Measurements from ENCODE around the gene PECR.
A peak's percentile ranks its signal among the peaks of the same experiment; 100 is the strongest.
"Not testable (repeated sequence)": the region's sequence is repeated elsewhere in the genome, so short reads cannot be mapped to it uniquely, and the experiment has no call there.

The PECR gene

DNA sequence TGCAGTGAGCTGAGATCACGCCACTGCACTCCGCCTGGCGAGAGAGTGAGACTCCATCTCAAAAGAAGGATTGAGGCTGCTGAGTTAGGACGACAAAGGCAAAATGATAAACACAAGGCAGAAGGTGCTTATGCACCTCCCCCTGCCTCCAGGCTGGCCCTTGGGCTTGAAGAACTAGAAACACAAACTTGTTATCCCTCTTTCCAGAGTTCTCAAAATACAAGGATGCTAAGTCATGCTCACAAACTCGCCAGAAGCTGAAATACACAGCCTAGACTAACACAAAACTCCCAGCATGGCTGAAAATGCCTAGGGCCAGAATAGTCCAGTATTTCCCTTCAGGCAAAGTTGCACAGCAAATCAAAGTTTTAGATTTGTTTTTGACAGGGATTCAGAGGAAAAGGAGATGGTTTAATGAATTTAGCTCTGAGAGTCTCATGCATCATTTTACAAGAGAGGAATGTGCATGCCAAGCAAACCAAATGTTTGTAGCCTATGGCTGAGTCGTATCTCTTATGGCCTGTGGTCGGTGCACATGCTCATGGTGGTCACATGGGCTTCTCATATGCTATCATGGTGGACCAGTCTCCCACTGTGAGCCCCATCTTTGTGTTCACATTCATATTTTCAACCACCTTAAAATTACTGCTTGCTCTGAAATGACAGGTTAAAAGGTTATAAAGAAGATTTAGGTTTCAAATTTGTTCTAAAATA, 52.0 kb downstream of the PECR start:
- DNase-seq (ENCODE audit: low spot score): peak; percentile 41

- no peak for DNase-seq (ENCODE audit: low spot score)
Observed at GRCh38 chr2:216024779-216025336, 56.8 kb downstream of the PECR start.

- peak; percentile 66 for DNase-seq (ENCODE audit: low spot score)
Observed at GRCh38 chr2:216023055-216023648, 58.5 kb downstream of the PECR start.

GRCh38 chr2:216021768-216022565, 59.6 kb downstream of the PECR start:
- no peak for DNase-seq (ENCODE audit: low spot score)

- no peak for DNase-seq (ENCODE audit: low spot score)
Observed at GRCh38 chr2:216018709-216019108, 62.9 kb downstream of the PECR start.

GRCh38 chr2:216017365-216017764, 64.2 kb downstream of the PECR start:
- peak; percentile 29 for DNase-seq (ENCODE audit: low spot score)

GRCh38 chr2:216016581-216016980, 65.0 kb downstream of the PECR start:
- no peak for DNase-seq (ENCODE audit: low spot score)

DNA sequence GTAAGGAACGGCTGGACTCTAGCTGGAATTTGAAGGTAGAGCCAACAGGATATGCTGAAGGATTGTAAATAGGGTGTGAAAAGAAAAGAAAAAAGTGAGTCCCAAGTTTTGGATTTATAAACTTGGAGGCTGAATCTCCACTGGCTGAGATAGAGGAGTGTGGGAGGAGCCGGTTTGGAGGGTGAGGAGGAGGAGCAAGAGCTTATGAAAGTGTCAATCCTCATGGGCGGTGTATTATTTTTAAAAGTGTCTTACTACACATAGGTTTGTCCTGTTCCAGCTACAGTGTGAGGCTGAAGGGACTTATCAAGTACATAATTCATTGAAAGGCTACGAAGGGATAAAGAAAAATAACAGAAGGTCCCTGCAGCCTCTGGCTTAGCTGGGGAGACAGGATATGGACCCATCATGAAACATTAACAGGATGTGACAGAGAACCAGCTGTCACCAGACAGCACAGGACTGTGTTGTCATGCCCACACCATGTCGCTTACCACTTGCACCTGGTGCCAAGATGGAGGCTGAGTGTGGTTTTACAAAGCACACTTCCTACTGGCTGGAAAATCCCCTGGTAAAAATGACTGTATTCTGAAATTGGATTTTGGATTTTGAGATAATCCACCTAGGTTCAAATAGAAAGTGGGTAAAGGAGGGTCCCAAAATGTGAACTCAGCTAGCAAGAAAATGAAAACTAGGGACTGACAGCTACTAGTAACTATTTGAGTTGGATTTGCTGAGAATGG, 65.7 kb downstream of the PECR start:
- DNase-seq (ENCODE audit: low spot score): no peak

DNA sequence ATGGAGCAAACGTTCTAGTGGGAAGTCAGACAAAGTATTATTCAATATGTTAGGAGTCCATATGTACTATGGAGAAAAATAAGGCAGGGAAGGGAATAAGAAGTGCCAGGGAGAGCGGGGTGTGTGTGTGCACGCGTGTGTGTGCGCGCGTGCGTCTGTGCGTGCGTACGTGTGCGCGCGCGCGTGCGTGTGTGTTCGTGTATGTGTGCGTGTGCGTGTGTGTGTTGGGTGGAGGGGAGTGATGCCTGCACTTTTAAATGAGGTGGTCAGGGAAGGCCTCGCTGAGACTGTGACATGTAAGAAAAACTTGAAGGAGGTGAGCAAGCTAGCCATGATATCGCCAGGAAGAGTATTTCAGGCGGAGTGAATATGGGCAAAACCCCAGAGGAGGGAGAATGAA, 66.6 kb downstream of the PECR start:
- DNase-seq (ENCODE audit: low spot score): no peak

DNA sequence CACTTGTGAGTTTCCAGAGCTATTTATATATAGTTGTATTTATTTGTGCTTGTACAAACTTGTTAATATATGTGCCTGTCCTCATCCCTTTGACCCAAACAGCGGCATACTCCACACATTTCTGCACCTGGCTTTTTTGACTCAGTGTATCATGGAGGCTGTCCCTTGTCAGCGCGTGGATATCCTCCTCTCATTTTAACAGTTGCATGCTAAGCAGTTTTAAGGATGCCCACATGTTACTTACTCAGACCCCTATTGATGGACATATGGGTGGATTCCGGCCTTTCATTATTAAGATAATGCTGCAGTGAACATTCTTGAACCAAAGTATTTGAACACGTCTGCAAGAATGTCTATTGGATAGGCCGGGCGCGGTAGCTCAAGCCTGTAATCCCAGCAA, 67.6 kb downstream of the PECR start:
- no peak for DNase-seq (ENCODE audit: low spot score)

GRCh38 chr2:216013080-216013909, 68.3 kb downstream of the PECR start, which contains the start of gene MREG:
Gene MREG (minus strand): TSS chr2:216013551. CDS start chr2:216013327, 224 bp downstream.
- peak; percentile 96 for DNase-seq (ENCODE audit: low spot score)

- DNase-seq (ENCODE audit: low spot score): no peak
Observed at GRCh38 chr2:216012830-216013079, 68.9 kb downstream of the PECR start.

DNA sequence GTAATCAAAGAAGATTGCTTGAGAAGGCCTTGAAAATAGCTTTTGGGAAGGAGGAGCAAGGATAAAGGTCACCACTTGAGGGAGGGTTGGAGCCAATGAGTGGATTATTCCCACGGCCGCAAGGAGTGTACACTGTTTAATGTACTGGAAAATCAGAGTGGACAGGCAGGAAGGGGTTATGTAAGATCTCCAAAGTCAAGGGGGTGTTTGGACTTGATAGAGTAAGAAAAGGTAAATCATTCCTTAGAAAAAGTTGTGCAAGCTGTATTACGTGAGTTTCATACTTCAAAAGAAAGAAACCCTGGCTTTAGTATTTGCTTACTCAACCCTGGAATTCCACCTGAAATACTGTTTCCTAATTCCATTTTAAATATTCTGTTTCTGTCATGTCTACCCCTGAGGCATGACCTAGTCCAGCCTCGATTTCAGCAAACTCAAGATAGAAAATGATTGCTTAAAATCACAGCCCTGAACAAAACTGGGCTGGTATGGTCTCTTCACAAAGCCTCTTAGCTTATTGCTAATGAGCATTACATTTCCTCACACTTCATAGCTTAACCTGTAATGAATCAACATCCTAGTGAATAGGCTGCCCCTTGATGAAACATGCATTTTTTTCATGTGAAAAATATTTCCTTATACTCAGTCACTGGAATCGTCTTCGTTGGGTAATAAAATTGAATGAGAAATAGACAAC, 69.3 kb downstream of the PECR start:
- DNase-seq (ENCODE audit: low spot score): no peak

- DNase-seq (ENCODE audit: low spot score): not testable (repeated sequence)
Observed at GRCh38 chr2:216009215-216009614, 72.4 kb downstream of the PECR start.

DNA sequence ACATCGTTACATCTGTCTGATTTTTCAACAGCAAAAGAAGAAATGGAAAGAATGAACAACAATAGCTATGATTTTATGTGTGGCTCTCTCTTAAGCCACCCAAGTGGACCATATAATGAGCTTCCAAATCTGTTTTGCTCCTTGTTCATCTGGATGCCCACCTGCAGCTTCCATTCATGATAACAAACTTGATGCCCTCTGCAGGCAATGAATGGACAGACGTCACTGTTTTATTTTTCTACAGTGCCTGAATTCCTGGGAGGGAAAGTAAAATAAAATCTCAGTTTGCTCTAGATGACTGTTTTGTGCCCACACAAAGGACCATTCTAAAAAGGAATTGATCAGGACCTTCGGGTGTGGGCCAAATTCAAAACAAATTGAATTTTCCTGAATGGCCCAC, 73.2 kb downstream of the PECR start:
- no peak for DNase-seq (ENCODE audit: low spot score)

DNA sequence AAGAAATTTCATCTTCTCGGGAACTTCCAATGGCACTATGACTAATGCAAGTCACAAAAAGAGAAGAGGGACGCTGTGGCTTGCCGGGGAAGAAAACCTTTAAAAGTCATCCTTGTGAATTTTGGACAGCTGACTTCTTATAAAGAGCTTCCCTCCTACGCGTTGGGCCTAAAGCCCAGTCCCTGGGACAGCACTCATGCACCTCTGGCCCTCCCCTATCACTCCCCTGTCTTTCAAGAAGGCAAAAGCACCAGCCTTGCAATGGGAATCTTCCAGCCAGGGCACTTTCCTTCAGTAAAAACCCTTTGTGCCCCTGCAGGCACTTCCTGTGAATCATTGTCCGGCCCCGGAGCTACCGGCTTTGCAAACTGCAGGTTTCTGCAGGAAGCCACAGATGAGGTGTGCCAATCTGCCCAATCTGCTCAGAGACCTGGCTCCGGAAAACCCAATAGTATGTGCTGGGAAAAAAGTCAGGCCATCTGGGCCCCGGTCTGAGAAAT, 75.4 kb downstream of the PECR start:
- DNase-seq (ENCODE audit: low spot score): no peak

DNA sequence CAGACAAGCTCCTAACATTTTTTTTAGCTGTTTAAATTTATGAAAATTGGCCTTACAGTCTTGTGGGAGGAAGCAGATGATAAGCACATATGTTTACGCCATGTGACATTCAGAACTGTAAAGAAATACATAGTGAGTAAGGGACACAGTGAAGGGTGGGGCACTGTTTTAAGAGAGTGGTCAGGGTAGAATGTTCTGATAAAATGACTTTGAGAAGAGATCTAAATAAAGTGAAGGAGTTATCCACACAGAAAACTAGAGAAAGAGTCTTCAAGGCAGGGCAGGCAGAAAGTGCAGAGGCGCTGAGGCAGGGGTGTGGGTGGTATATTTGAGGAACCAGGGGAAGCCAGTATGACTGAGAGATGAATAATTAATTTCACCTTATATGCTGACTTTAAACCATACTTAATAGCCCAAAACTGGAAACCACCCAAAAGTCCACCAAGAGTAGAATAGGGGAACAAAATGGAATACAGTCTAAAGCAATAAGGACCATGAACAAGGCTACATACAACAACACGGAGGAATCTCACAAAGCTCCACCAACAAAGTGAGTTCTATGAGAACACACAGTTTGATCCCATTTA, 76.8 kb downstream of the PECR start:
- DNase-seq (ENCODE audit: low spot score): no peak

DNA sequence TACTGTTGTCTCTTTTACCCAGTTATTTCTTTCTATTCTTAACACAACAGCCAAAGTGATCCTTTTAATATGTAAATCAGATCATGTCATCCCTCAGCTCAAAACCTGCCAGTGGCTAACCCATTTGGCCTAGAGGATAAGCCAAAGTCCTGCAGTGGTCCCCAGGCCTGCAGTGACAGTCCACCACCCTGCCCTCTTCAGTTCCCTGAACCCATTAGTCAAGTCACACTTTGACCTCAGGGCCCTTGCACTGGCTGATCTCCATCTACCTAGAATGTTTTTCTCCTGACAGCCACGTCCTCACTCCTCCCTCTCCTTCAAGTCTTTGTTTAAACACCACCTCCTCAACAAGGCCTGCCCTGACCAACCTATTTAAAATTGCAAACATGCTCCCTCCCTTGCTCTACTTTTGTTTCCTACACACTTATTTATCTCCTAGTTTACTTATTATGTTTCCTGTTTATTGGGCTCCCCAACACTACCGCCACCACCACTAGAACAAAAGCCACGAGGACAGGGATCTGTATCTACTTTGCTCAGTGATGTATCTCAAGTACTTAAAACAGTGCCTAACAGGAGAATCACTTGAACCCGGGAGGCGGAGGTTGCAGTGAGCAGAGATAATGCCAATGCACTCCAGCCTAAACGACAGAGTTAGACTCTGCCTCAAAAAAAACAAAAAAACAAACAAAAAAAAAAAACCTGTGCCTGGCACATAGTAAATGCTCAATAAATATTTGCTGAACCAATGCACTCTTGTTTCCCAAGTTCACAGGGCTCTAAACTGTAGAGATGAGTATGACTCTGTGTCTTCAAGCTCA, 77.5 kb downstream of the PECR start:
- no peak for DNase-seq (ENCODE audit: low spot score)

- DNase-seq (ENCODE audit: low spot score): no peak
Observed at GRCh38 chr2:216002693-216003092, 78.9 kb downstream of the PECR start.

All from AG08396 (cell line).